ENCODE measurements around the gene GPR176.

GPR176 gene

DNA sequence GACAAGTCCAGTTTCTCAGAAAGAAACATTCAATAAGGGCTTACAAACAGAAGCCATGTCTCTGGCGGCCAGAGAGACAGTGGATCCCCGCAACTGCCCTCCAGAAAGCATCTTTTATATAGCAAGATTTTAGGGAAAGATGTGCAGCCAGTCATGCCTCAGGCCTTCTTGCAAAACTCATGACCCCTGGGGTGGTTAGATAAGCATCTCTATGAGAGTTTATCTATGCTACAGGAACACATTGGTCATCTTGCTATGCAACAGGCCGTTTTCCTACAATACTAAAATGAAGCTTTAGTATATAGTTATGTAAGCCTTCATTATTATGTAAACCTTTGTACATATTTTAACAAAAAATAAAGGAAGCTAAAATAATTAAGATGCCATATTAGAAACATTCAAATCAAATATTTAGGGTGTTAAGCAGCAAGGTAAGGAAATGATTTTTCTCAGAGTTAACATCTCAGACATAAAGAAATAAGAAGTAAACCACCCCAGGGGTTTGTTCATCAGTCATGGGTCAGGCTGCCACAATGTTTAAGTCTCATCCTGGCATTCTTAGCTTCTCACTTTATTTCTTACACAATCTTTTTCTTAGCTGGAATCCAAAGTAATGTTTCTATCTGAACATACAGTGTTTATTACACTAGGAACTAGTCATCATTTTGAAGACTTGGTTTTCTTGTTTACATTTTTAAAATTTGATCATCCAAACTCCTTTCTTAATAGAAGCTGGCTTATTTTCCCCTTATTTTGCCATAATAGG is 131.1 kb downstream of the GPR176 start:
- no peak overlapping the region for H3K18ac ChIP-seq (ENCODE audit: low read length)
- no peak overlapping the region for H2AK5ac ChIP-seq (ENCODE audit: low read depth, low read length)
- no peak overlapping the region for H3K4me2 ChIP-seq (ENCODE audit: insufficient read depth, low read length, poor library complexity, severe bottlenecking)
- no peak overlapping the region for H3K14ac ChIP-seq (ENCODE audit: low read length)
- H3K23ac ChIP-seq (ENCODE audit: low read depth, low read length, poor library complexity): no peak overlapping the region
- no peak overlapping the region for H3K4me3 ChIP-seq (ENCODE audit: low read length in 2 of 2)
- H2BK15ac ChIP-seq (ENCODE audit: low read length): no peak overlapping the region
- H3K27me3 ChIP-seq (ENCODE audit: control insufficient read depth in 3 of 3, insufficient read depth in 3 of 3, low read depth in 1 of 3, low read length in 3 of 3): peaks cover 0 to under 1% (median 0%) of the 10 kb centered on the region in 3 experiments
- H3K9me3 ChIP-seq (replicated peaks in 1 of 2; ENCODE audit: control insufficient read depth in 2 of 2, insufficient read depth in 1 of 2, low read depth in 1 of 2, low read length in 2 of 2): no peaks in the 10 kb centered on the region
- no CpG with 5 or more reads among the region's 3 CpGs for WGBS, 2 donors (ENCODE audit: extremely low coverage in 2 of 2, insufficient read length in 2 of 2, insufficient replicate concordance in 1 of 2)
- no peak overlapping the region for H3K4ac ChIP-seq (ENCODE audit: low read length)
- H3K36me3 ChIP-seq (replicated peaks in 1 of 2; ENCODE audit: control insufficient read depth in 2 of 2, insufficient read depth in 2 of 2, low read length in 2 of 2): peaks cover 0 to 8% of the 10 kb centered on the region in 2 donors
- no peak overlapping the region for H2BK120ac ChIP-seq (ENCODE audit: low read depth, low read length)
- DNase-seq (ENCODE audit: low spot score): no peak
- peaks cover 2 to 15% of the 10 kb centered on the region in 2 donors for H3K4me1 ChIP-seq (ENCODE audit: control insufficient read depth in 2 of 2, insufficient read depth in 1 of 2, low read depth in 1 of 2, low read length in 2 of 2)
- no peak overlapping the region for H2BK12ac ChIP-seq (ENCODE audit: low read length)
- no peak overlapping the region for H4K91ac ChIP-seq (ENCODE audit: low read depth, low read length, poor library complexity)
- no peak overlapping the region for H3K27ac ChIP-seq (replicated peaks; ENCODE audit: low read length)
- no peak overlapping the region for H2BK5ac ChIP-seq (ENCODE audit: low read length)
- no peak overlapping the region for H2AFZ ChIP-seq (ENCODE audit: low read length)
- no peak overlapping the region for H3K9ac ChIP-seq (ENCODE audit: low read depth, low read length, poor library complexity)
- H4K8ac ChIP-seq (ENCODE audit: low read depth, low read length): no peak overlapping the region
- no peaks in the 10 kb centered on the region for H3K79me1 ChIP-seq (ENCODE audit: low read depth, low read length)

DNA sequence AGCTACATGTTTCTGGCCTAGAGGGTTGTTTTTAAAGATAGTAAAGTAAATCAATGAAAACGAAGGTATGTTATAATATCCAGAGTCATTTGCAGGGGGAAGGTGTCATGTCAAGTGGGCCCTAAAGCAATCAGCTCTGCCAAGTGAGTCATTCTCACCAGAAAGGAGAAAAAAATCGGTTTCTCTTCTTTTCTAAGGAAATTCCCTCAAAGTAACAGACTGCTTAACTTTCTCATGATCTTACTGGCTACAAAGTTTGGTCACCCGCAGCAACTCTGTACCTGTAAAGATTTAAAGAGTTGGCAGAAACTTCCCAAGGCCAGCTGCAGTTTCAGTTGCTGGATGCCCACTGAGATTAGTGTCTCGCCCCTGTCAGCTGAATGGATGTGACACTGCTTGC is 132.0 kb downstream of the GPR176 start:
- Histone ChIP-seq H3K14ac (ENCODE audit: low read length) (no peak overlapping the region), H3K4me1 (ENCODE audit: control insufficient read depth in 2 of 2, insufficient read depth in 1 of 2, low read depth in 1 of 2, low read length in 2 of 2) (peaks cover 2 to 22% of the 10 kb centered on the region in 2 donors), H2AFZ (ENCODE audit: low read length) (no peak overlapping the region), H3K27me3 (ENCODE audit: control insufficient read depth in 3 of 3, insufficient read depth in 3 of 3, low read depth in 1 of 3, low read length in 3 of 3) (no peaks in the 10 kb centered on the region), H3K4me2 (ENCODE audit: insufficient read depth, low read length, poor library complexity, severe bottlenecking) (no peak overlapping the region), H3K9me3 (replicated peaks in 1 of 2; ENCODE audit: control insufficient read depth in 2 of 2, insufficient read depth in 1 of 2, low read depth in 1 of 2, low read length in 2 of 2) (no peaks in the 10 kb centered on the region), H3K9ac (ENCODE audit: low read depth, low read length, poor library complexity) (no peak overlapping the region), H4K91ac (ENCODE audit: low read depth, low read length, poor library complexity) (no peak overlapping the region), H3K27ac (replicated peaks; ENCODE audit: low read length) (no peak overlapping the region), H3K79me1 (ENCODE audit: low read depth, low read length) (no peaks in the 10 kb centered on the region), H2BK12ac (ENCODE audit: low read length) (no peak overlapping the region), H2BK120ac (ENCODE audit: low read depth, low read length) (no peak overlapping the region), H3K18ac (ENCODE audit: low read length) (no peak overlapping the region), H2BK5ac (ENCODE audit: low read length) (no peak overlapping the region), H3K36me3 (replicated peaks in 1 of 2; ENCODE audit: control insufficient read depth in 2 of 2, insufficient read depth in 2 of 2, low read length in 2 of 2) (peaks cover 0 to 8% of the 10 kb centered on the region in 2 donors), H3K4me3 (ENCODE audit: low read length in 2 of 2) (no peak overlapping the region), H2AK5ac (ENCODE audit: low read depth, low read length) (no peak overlapping the region), H3K4ac (ENCODE audit: low read length) (no peak overlapping the region), H4K8ac (ENCODE audit: low read depth, low read length) (no peak overlapping the region), H2BK15ac (ENCODE audit: low read length) (no peak overlapping the region), H3K23ac (ENCODE audit: low read depth, low read length, poor library complexity) (no peak overlapping the region)
- DNase-seq (ENCODE audit: low spot score): no peak
- no CpG with 5 or more reads among the region's 4 CpGs for WGBS, 2 donors (ENCODE audit: extremely low coverage in 2 of 2, insufficient read length in 2 of 2, insufficient replicate concordance in 1 of 2)

GRCh38 chr15:39787479-39787878 is 132.6 kb downstream of the GPR176 start:
- Histone ChIP-seq H3K14ac (ENCODE audit: low read length) (no peak overlapping the region), H3K4me1 (ENCODE audit: control insufficient read depth in 2 of 2, insufficient read depth in 1 of 2, low read depth in 1 of 2, low read length in 2 of 2) (peaks cover 2 to 22% of the 10 kb centered on the region in 2 donors), H3K27me3 (ENCODE audit: control insufficient read depth in 3 of 3, insufficient read depth in 3 of 3, low read depth in 1 of 3, low read length in 3 of 3) (no peaks in the 10 kb centered on the region), H3K27ac (replicated peaks; ENCODE audit: low read length) (no peak overlapping the region), H3K4me3 (ENCODE audit: low read length in 2 of 2) (no peak overlapping the region), H3K79me1 (ENCODE audit: low read depth, low read length) (no peaks in the 10 kb centered on the region), H3K9ac (ENCODE audit: low read depth, low read length, poor library complexity) (no peak overlapping the region), H4K91ac (ENCODE audit: low read depth, low read length, poor library complexity) (no peak overlapping the region), H2AK5ac (ENCODE audit: low read depth, low read length) (no peak overlapping the region), H2BK120ac (ENCODE audit: low read depth, low read length) (no peak overlapping the region), H3K36me3 (replicated peaks in 1 of 2; ENCODE audit: control insufficient read depth in 2 of 2, insufficient read depth in 2 of 2, low read length in 2 of 2) (peaks cover 0 to 8% of the 10 kb centered on the region in 2 donors), H3K4ac (ENCODE audit: low read length) (no peak overlapping the region), H3K23ac (ENCODE audit: low read depth, low read length, poor library complexity) (no peak overlapping the region), H4K8ac (ENCODE audit: low read depth, low read length) (no peak overlapping the region), H2BK5ac (ENCODE audit: low read length) (no peak overlapping the region), H3K4me2 (ENCODE audit: insufficient read depth, low read length, poor library complexity, severe bottlenecking) (no peak overlapping the region), H2BK12ac (ENCODE audit: low read length) (no peak overlapping the region), H3K18ac (ENCODE audit: low read length) (no peak overlapping the region), H2BK15ac (ENCODE audit: low read length) (no peak overlapping the region), H2AFZ (ENCODE audit: low read length) (no peak overlapping the region), H3K9me3 (replicated peaks in 1 of 2; ENCODE audit: control insufficient read depth in 2 of 2, insufficient read depth in 1 of 2, low read depth in 1 of 2, low read length in 2 of 2) (no peaks in the 10 kb centered on the region)
- DNase-seq (ENCODE audit: low spot score): no peak
- no CpG with 5 or more reads among the region's 1 CpG for WGBS, 2 donors (ENCODE audit: extremely low coverage in 2 of 2, insufficient read length in 2 of 2, insufficient replicate concordance in 1 of 2)

- no peak overlapping the region for H4K91ac ChIP-seq (ENCODE audit: low read depth, low read length, poor library complexity)
- no peak overlapping the region for H2BK15ac ChIP-seq (ENCODE audit: low read length)
- no peak overlapping the region for H3K4me3 ChIP-seq (ENCODE audit: low read length in 2 of 2)
- H2BK5ac ChIP-seq (ENCODE audit: low read length): no peak overlapping the region
- H3K4me2 ChIP-seq (ENCODE audit: insufficient read depth, low read length, poor library complexity, severe bottlenecking): no peak overlapping the region
- H3K36me3 ChIP-seq (replicated peaks in 1 of 2; ENCODE audit: control insufficient read depth in 2 of 2, insufficient read depth in 2 of 2, low read length in 2 of 2): peaks cover 0 to 8% of the 10 kb centered on the region in 2 donors
- H3K27ac ChIP-seq (replicated peaks; ENCODE audit: low read length): no peak overlapping the region
- H3K18ac ChIP-seq (ENCODE audit: low read length): no peak overlapping the region
- no peak overlapping the region for H3K23ac ChIP-seq (ENCODE audit: low read depth, low read length, poor library complexity)
- no peak overlapping the region for H3K14ac ChIP-seq (ENCODE audit: low read length)
- DNase-seq (ENCODE audit: low spot score): peak; percentile 39
- no peaks in the 10 kb centered on the region for H3K27me3 ChIP-seq (ENCODE audit: control insufficient read depth in 3 of 3, insufficient read depth in 3 of 3, low read depth in 1 of 3, low read length in 3 of 3)
- no peak overlapping the region for H4K8ac ChIP-seq (ENCODE audit: low read depth, low read length)
- no peaks in the 10 kb centered on the region for H3K79me1 ChIP-seq (ENCODE audit: low read depth, low read length)
- H3K4me1 ChIP-seq (ENCODE audit: control insufficient read depth in 2 of 2, insufficient read depth in 1 of 2, low read depth in 1 of 2, low read length in 2 of 2): peaks cover 2 to 22% of the 10 kb centered on the region in 2 donors
- H2BK12ac ChIP-seq (ENCODE audit: low read length): no peak overlapping the region
- H3K9ac ChIP-seq (ENCODE audit: low read depth, low read length, poor library complexity): no peak overlapping the region
- H3K9me3 ChIP-seq (replicated peaks in 1 of 2; ENCODE audit: control insufficient read depth in 2 of 2, insufficient read depth in 1 of 2, low read depth in 1 of 2, low read length in 2 of 2): no peaks in the 10 kb centered on the region
- H2AK5ac ChIP-seq (ENCODE audit: low read depth, low read length): no peak overlapping the region
- peak overlapping the region; percentile 42 for H2AFZ ChIP-seq (ENCODE audit: low read length)
- no peak overlapping the region for H3K4ac ChIP-seq (ENCODE audit: low read length)
- no peak overlapping the region for H2BK120ac ChIP-seq (ENCODE audit: low read depth, low read length)
- WGBS, 2 donors (ENCODE audit: extremely low coverage in 2 of 2, insufficient read length in 2 of 2, insufficient replicate concordance in 1 of 2): no CpG with 5 or more reads among the region's 5 CpGs
Measured at GRCh38 chr15:39786447-39787056, 133.5 kb downstream of the GPR176 start.

Data from neuronal stem cell (in vitro differentiated cells).